SK-N-SH treated with all-trans-retinoic acid at 6 μM for 48 hours (cell line): Measurements from ENCODE around the gene USH2A.

Experiments used
- ISL1 ChIP-seq: fragments of 250-450 bp; sonication (Bioruptor Pico); IDR thresholded peaks from 2 replicates; pipeline ENCODE4 v2.1.2; 2022; ENCODE audit warnings: mild to moderate bottlenecking, moderate library complexity
- OSR1 ChIP-seq: fragments of 250-450 bp; sonication (Bioruptor Pico); IDR thresholded peaks from 2 replicates; pipeline ENCODE4 v1.8.0; 2022; ENCODE audit warnings: moderate library complexity, mild to moderate bottlenecking, inconsistent platforms
- PATZ1 ChIP-seq: fragments of 250-450 bp; sonication (Bioruptor Pico); IDR thresholded peaks from 2 replicates; pipeline ENCODE4 v1.8.0; 2020; ENCODE audit warnings: mild to moderate bottlenecking, moderate library complexity, borderline replicate concordance
- POU6F1 ChIP-seq: fragments of 250-450 bp; sonication (Bioruptor Pico); IDR thresholded peaks from 2 replicates; pipeline ENCODE4 v1.8.0; 2021; ENCODE audit warnings: low read depth, mild to moderate bottlenecking, moderate library complexity, borderline replicate concordance
- PPARA ChIP-seq: fragments of 250-450 bp; sonication (Bioruptor Pico); IDR thresholded peaks from 2 replicates; pipeline ENCODE4 v1.5.0; 2020; ENCODE audit warnings: mild to moderate bottlenecking, borderline replicate concordance
- RARB ChIP-seq: fragments of 250-450 bp; sonication (Bioruptor Pico); IDR thresholded peaks from 2 replicates; pipeline ENCODE4 v1.8.0; 2021; ENCODE audit warnings: mild to moderate bottlenecking, moderate library complexity
- SNAI2 ChIP-seq: fragments of 250-450 bp; sonication (Bioruptor Pico); IDR thresholded peaks from 2 replicates; pipeline ENCODE4 v1.5.0; 2020; ENCODE audit warnings: mild to moderate bottlenecking, moderate library complexity
- TCF4 ChIP-seq: fragments of 250-450 bp; sonication (Bioruptor Pico); IDR thresholded peaks from 2 replicates; pipeline ENCODE4 v1.8.0; 2021; ENCODE audit warnings: mild to moderate bottlenecking, moderate library complexity, borderline replicate concordance
- TOX ChIP-seq: fragments of 250-450 bp; sonication (Bioruptor Pico); IDR thresholded peaks from 2 replicates; pipeline ENCODE4 v1.8.0; 2021; ENCODE audit warnings: mild to moderate bottlenecking, moderate library complexity, borderline replicate concordance
- ZC3H10 ChIP-seq: fragments of 250-450 bp; sonication (Bioruptor Pico); IDR thresholded peaks from 2 replicates; pipeline ENCODE4 v1.5.1; 2021; ENCODE audit warnings: mild to moderate bottlenecking, moderate library complexity
- ZFP3 ChIP-seq: fragments of 250-450 bp; sonication (Bioruptor Pico); IDR thresholded peaks from 2 replicates; pipeline ENCODE4 v1.5.0; 2020; ENCODE audit warnings: mild to moderate bottlenecking, moderate library complexity
- ZFP30 ChIP-seq: fragments of 450-650 bp; formaldehyde crosslinking; IDR thresholded peaks from 2 replicates; pipeline ENCODE4 v1.5.0; 2022; ENCODE audit warnings: mild to moderate bottlenecking, moderate library complexity
- ZNF565 ChIP-seq: fragments of 450-650 bp; formaldehyde crosslinking; conservative IDR thresholded peaks from 2 replicates; pipeline ENCODE4 v1.5.0; 2020; ENCODE audit warnings: low read depth, mild to moderate bottlenecking, moderate library complexity
- ZNF8 ChIP-seq: fragments of 450-650 bp; formaldehyde crosslinking; IDR thresholded peaks from 2 replicates; pipeline ENCODE4 v1.5.0; 2020; ENCODE audit warnings: mild to moderate bottlenecking, moderate library complexity

- TF ChIP-seq RARB (CRISPR knock-in tag) (no peak), ZNF565 (CRISPR knock-in tag) (no peak), TOX (no peak), ZC3H10 (CRISPR knock-in tag) (no peak), ZNF8 (CRISPR knock-in tag) (no peak), SNAI2 (no peak), PPARA (CRISPR knock-in tag) (no peak), PATZ1 (CRISPR knock-in tag) (no peak), ZFP3 (CRISPR knock-in tag) (no peak), ZFP30 (CRISPR knock-in tag) (no peak), POU6F1 (CRISPR knock-in tag) (no peak), ISL1 (CRISPR knock-in tag) (no peak), OSR1 (CRISPR knock-in tag) (no peak), TCF4 (CRISPR knock-in tag) (no peak)
Observed at GRCh38 chr1:216368249-216368648, 55.0 kb downstream of the USH2A start.
